Activated CD4-positive, alpha-beta T cell treated with anti-CD3 and anti-CD28 coated beads, Interleukin-2, amount 10 ng/mL, durations not matched to agents 7 days and 5 days (primary cell): ENCODE measurements around the gene DIO1. TPM values are rescaled to one million over a fixed set of nuclear protein-coding genes. Genes with fewer than 3 reads are reported as not detected.

Source experiments
- CTCF ChIA-PET: fragments of 350-600 bp; sonication (Branson Sonifier 250); formaldehyde crosslinking; loops from one replicate; lab custom pipeline; 2021; ENCODE audit warnings: antibody characterized with exemption; lab: Charles Lee
- POLR2A ChIA-PET: fragments of 350-600 bp; sonication (Branson Sonifier 250); formaldehyde crosslinking; loops from one replicate; lab custom pipeline; 2021; ENCODE audit warnings: antibody characterized with exemption; lab: Charles Lee
- DNase-seq: peaks from one replicate; pipeline ENCODE4 v3.0.0-alpha.2; 2020
- H3K27ac Mint-ChIP-seq: one replicate; pipeline ENCODE4 v1.8.0; 2021; ENCODE audit warnings: mild to moderate bottlenecking, moderate library complexity, mixed read lengths
- H3K27me3 Mint-ChIP-seq: one replicate; pipeline ENCODE4 v1.8.0; 2021; ENCODE audit warnings: mixed read lengths
- H3K36me3 Mint-ChIP-seq: one replicate; pipeline ENCODE4 v1.8.0; 2021; ENCODE audit warnings: low read depth, mixed read lengths
- H3K4me1 Mint-ChIP-seq: one replicate; pipeline ENCODE4 v1.8.0; 2021; ENCODE audit warnings: mixed read lengths
- H3K4me3 Mint-ChIP-seq: one replicate; pipeline ENCODE4 v1.8.0; 2021; ENCODE audit warnings: mild to moderate bottlenecking, moderate library complexity, mixed read lengths
- H3K9me3 Mint-ChIP-seq: one replicate; pipeline ENCODE4 v1.8.0; 2021; ENCODE audit warnings: mixed read lengths
- total RNA-seq, 2 experiments: library from RNA; stranded (reverse); gene quantifications; one replicate each; pipeline ENCODE4 v1.2.3, GENCODE V29; 2021

DIO1 gene
- total RNA-seq, 2 experiments from 2014 or later: not detected

DNA sequence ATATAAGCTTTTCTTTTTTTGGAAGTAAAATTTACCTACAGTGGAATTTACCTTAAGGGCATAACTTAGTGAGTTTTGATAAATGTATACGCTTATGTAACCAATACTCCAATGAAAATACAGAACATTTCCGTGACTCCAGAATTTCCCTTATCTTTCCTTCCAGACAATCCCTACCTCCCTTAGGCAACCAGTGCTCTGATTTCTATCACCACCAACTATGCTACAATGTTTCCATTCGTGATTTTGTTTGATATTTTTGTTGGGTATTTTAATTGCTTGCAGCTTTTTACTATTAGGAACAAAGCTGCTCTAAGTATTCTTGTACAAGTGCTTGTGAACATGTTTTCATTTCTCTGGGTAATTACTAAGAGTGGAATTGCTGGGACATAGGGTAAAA, 36.9 kb downstream of the DIO1 start:
- CTCF ChIA-PET: interaction anchor here (0.7 to 0.8 kb wide), 2 partner anchors 11 kb away, joined by 3 read pairs; no protein-coding TSS in a partner anchor
- Mint-ChIP-seq H3K4me1 (no peaks in the 10 kb centered on the region), H3K27me3 (no peaks in the 10 kb centered on the region), H3K27ac (no peak overlapping the region), H3K36me3 (peaks cover 78% of the 10 kb centered on the region), H3K4me3 (no peak overlapping the region), H3K9me3 (peaks cover 12% of the 10 kb centered on the region)
- no peak for DNase-seq
- POLR2A ChIA-PET: no interaction called here

DNA sequence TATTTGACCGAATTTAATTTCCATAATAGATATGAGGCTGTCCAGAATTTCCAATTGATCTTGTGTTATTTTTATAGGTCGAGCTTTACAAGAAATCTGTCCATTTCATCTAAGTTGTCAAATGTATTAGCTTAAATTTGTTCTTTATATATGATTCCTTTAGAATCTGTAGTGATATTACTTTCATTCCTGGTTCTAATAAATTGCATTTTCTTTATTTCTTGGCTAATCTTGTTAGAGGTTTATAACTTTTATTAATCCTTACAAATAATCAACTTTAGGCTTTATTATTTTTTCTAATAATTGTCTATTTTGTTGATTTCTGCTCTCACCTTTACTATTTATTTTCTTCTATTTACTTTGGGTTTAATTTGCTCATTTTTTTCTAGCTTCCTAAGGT, 37.5 kb downstream of the DIO1 start:
- H3K4me3 Mint-ChIP-seq: no peak overlapping the region
- H3K27ac Mint-ChIP-seq: no peak overlapping the region
- peaks cover 80% of the 10 kb centered on the region for H3K36me3 Mint-ChIP-seq
- H3K4me1 Mint-ChIP-seq: no peaks in the 10 kb centered on the region
- ChIA-PET POLR2A (no interaction called here), CTCF (no interaction called here)
- DNase-seq: no peak
- no peaks in the 10 kb centered on the region for H3K27me3 Mint-ChIP-seq
- peaks cover 12% of the 10 kb centered on the region for H3K9me3 Mint-ChIP-seq

DNA sequence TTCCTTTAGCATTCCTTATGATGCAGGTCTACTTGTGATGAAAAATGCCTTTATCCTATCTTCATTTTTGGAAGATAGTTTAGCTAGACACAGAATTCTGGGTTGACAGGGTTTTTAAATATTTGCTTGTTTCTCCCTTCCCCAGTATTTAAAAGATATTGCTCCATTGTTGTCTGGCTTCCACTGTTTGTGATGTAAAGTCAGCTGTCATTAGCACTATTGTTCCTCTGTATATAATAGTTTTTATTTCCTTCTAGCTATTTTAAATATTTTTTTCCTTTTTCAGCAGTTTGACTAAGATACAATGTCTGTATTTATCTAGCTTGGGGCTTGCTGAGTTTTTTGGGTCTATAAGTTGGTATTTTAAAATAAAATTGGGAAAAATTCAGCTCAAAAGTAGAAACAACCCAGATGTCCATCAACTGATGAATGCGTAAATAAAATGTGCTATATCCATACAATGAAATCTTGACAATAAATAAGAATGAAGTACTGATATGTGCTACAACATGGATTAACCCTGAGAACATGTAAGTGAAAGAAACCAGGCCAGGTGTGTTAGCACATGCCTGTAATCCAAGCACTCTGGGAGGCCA, 40.3 kb downstream of the DIO1 start:
- CTCF ChIA-PET: interaction anchor here (0.6 to 1.5 kb wide), 3 partner anchors 10 to 17 kb away, joined by 3 read pairs; partner anchors contain the start of gene IFT25
- Mint-ChIP-seq H3K9me3 (peaks cover 12% of the 10 kb centered on the region), H3K36me3 (peaks cover 79% of the 10 kb centered on the region), H3K27me3 (no peaks in the 10 kb centered on the region), H3K4me3 (no peak overlapping the region), H3K27ac (no peak overlapping the region), H3K4me1 (peaks cover 4% of the 10 kb centered on the region)
- POLR2A ChIA-PET: no interaction called here
- DNase-seq: no peak

DNA sequence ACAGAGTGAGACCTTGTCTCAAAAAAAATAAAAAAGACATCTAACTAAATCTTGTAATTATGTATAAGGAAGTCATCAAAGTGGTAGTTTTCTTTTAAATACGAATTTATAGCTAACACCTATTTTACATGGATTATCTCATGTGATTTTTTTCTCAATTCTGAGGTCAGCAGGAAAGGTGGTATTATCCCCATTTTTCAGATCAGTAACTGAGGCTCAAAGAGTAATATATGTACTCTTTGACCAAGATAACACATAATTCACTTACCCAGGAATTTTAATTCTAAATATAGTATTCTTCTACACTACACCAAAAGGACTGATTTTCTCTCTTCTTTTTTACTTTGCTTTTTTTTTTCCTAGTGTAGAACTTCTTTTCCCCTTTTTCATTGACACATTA, 42.4 kb downstream of the DIO1 start:
- peaks cover 77% of the 10 kb centered on the region for H3K36me3 Mint-ChIP-seq
- CTCF ChIA-PET: interaction anchor here (0.6 to 1.4 kb wide), 3 partner anchors 9 to 377 kb away, joined by 3 to 5 read pairs (median 3); partner anchors contain the start of gene IFT25
- H3K27me3 Mint-ChIP-seq: no peaks in the 10 kb centered on the region

DNA sequence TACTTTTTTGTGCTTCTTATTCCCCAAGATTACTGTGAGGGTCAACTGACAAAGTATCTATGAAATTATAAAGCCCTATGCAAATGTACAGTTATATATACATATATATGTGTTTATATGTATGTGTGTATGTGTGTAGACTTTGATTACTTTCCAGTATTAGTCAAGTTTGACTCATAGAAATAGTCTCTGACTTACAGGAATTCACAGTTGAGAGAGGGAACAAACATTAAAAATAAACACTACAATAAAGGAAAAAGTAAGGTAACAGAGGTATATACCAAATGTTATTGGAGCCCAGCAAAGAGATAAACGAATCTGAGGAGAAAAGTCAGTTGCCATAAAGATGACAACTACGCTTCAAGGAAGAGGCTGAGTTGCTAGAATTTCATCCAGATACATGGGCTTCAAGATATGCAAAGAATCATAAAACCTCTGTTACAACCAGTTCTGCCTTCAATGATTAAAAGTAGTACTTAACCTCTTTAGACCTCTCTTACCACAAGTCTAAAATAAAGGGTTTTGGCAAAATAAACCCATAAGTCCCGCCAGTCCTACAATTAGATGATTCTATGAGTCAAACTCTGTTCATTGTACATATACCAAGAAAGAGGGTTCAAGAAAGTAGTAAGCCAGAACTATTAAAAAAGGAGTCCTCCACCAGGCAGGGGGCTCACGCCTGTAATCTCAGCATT, 44.3 kb downstream of the DIO1 start:
- Mint-ChIP-seq H3K27me3 (no peaks in the 10 kb centered on the region), H3K4me3 (no peak overlapping the region), H3K4me1 (peaks cover 23% of the 10 kb centered on the region), H3K27ac (no peak overlapping the region), H3K9me3 (peaks cover 10% of the 10 kb centered on the region), H3K36me3 (peaks cover 72% of the 10 kb centered on the region)
- ChIA-PET POLR2A (no interaction called here), CTCF (interaction anchor here (0.9 to 1.0 kb wide), 2 partner anchors 10 to 38 kb away, joined by 3 read pairs; no protein-coding TSS in a partner anchor)
- no peak for DNase-seq

More for the DNA sequence above, 42.4 kb downstream of the DIO1 start:
- DNase-seq: no peak
- H3K9me3 Mint-ChIP-seq: peaks cover 12% of the 10 kb centered on the region
- H3K27ac Mint-ChIP-seq: peak overlapping the region; percentile 6
- H3K4me1 Mint-ChIP-seq: peaks cover 10% of the 10 kb centered on the region
- POLR2A ChIA-PET: interaction anchor here (0.7 kb wide), 1 partner anchor 40 kb away, joined by 4 read pairs; no protein-coding TSS in a partner anchor
- H3K4me3 Mint-ChIP-seq: no peak overlapping the region

DNA sequence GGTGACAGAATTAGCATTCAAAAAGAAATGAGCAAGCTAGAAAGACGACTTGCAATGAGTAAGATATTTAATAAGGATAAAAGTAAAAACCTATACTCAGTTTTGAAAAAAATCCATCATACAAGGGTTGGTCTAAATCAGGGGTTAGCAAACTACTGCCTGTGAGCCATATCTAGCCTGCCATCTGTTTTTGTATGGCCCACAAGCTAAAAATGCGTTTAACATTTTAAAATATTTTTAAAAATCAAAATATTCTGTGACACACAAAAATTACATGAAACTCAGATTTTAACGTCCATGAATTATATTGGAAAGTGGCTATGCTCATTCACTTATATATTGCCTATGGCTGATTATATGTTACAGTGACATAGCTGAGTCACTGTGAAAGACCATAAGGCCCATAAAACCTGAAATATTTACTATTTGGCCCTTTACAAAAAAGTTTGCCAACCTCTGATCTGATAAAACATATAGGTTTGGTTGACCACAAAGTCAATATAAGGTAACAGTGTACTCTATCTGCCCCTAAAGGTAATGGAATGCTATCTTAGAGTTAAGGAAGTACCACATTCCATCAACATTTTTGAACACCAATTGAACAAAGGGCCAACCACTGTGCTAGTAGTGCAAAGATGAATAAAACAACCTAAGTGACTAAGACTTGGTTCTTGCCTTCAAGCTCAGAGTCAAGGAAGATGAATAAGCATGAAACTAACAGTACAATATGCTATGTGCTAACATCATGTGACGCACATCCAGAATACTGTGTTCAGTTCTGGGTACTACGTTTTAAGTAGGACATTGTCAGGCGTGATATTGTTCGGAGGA, 48.4 kb downstream of the DIO1 start:
- no peak overlapping the region for H3K4me3 Mint-ChIP-seq

DNA sequence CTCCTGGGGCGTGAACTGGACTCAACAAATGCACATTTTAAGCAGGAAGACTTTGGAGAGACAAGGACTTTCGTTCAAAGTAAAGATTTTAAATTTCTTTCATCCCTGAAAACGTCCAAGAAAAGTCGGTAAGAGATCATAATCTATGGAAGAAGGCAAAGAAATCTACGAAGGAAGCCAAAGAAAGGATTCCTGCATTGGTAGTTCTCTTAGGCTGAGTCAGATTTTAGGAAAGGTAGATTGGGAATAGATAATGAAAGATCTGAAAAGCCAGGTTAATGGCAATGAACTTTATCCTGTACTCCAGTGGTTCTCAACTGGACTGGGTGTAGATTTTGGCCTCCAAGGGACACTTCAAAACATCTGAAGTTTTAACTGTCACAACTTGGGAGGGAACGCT, 49.1 kb downstream of the DIO1 start:
- no peak for DNase-seq
- no peak overlapping the region for H3K27ac Mint-ChIP-seq
- ChIA-PET CTCF (interaction anchor here (1.5 to 3.7 kb wide), 2 partner anchors 13 to 18 kb away, joined by 3 to 13 read pairs; no protein-coding TSS in a partner anchor), POLR2A (no interaction called here)
- H3K9me3 Mint-ChIP-seq: no peaks in the 10 kb centered on the region
- no peak overlapping the region for H3K4me3 Mint-ChIP-seq
- no peaks in the 10 kb centered on the region for H3K27me3 Mint-ChIP-seq
- peaks cover 39% of the 10 kb centered on the region for H3K36me3 Mint-ChIP-seq
- H3K4me1 Mint-ChIP-seq: peaks cover 54% of the 10 kb centered on the region

More for the DNA sequence above, 48.4 kb downstream of the DIO1 start:
- ChIA-PET CTCF (interaction anchor here (1.1 to 3.7 kb wide), 4 partner anchors 12 to 52 kb away, joined by 3 to 13 read pairs (median 4); partner anchors contain the start of gene YIPF1), POLR2A (no interaction called here)
- H3K9me3 Mint-ChIP-seq: no peaks in the 10 kb centered on the region
- no peak overlapping the region for H3K27ac Mint-ChIP-seq
- peaks cover 46% of the 10 kb centered on the region for H3K36me3 Mint-ChIP-seq
- DNase-seq: no peak
- peaks cover 48% of the 10 kb centered on the region for H3K4me1 Mint-ChIP-seq
- no peaks in the 10 kb centered on the region for H3K27me3 Mint-ChIP-seq

DNA sequence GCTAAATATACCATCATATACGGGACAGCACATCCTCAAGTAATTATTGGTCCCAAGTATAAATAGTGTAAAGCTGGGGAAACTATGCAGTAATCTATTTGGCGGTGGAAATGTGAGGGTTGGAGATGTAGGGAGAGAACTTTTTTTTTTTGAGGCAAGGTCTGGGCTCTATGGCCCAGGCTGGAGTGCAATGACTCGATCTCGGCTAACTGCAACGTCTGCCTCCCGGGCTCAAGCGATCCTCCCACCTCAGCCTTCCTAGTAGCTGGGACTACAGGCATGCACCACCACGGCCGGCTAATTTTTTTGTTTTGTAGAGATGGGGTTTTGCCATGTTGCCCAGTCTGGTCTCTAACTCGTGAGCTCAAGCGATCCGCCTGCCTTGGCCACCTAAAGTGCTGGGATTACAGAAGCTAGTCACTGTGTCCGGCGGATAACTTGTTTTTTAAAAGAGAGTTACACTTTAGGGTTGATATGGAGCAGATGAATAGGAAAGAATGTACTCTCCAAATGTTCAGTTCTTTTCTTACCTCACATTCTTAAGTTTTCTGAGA, 49.6 kb downstream of the DIO1 start:
- Mint-ChIP-seq H3K4me3 (peak overlapping the region; percentile 98), H3K27ac (peak overlapping the region; percentile 39), H3K4me1 (peaks cover 57% of the 10 kb centered on the region), H3K27me3 (no peaks in the 10 kb centered on the region), H3K36me3 (peaks cover 35% of the 10 kb centered on the region), H3K9me3 (no peaks in the 10 kb centered on the region)
- POLR2A ChIA-PET: no interaction called here
- CTCF ChIA-PET: interaction anchor here (0.9 to 3.7 kb wide), 2 partner anchors 19 to 156 kb away, joined by 3 to 13 read pairs; no protein-coding TSS in a partner anchor
- DNase-seq: no peak

DNA sequence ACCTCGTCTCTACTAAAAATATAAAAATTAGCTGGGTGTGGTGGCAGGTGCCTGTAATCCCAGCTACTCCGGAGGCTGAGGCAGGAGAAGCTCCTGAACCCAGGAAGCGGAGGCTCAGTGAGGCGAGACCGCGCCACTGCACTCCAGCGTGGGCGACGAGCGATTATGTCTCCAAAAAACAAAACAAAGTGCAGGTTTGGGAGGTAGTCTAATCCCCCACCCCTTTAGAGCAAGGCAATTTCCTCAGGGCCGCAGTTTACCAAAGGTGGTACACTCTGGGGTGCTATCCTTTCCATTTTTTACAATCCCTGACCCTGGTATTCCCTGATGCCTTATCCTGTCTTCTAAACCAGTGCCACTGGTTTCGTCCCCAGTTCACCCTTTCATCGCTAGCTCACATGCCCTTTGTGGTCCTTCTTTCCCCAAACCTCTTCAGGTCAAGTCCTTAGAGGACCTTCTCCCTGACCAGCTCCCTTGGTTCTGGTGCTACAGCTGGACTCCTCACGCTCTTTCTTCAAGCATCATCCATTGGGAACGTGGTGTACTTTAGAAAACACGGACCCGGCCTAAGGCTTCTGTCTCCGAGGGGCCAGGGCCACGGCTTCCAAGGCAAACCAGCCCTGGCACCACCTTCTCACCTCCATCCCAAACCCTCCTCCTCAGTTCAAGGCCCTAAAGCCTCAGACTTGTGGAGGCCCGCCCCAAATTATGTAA, 50.6 kb downstream of the DIO1 start:
- Mint-ChIP-seq H3K4me3 (peak overlapping the region; percentile 98), H3K27me3 (no peaks in the 10 kb centered on the region), H3K27ac (peak overlapping the region; percentile 97), H3K36me3 (peaks cover 27% of the 10 kb centered on the region), H3K9me3 (no peaks in the 10 kb centered on the region), H3K4me1 (peaks cover 56% of the 10 kb centered on the region)
- ChIA-PET POLR2A (no interaction called here), CTCF (interaction anchor here (0.9 to 3.7 kb wide), 5 partner anchors 8 to 157 kb away, joined by 3 to 13 read pairs (median 3); no protein-coding TSS in a partner anchor)
- no peak for DNase-seq

DNA sequence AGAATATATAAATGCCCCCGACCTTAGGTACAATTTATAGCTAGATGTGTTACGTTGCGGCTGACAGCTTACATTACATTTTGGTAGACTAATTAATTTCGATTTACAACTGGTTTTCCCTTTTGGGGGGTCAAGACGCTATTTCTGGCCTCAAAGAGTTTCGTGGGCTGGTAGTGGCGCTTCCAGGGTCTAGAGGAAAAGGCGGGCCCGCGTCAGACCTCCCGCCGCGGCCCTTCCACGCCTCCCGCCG, 51.1 kb downstream of the DIO1 start:
- peak overlapping the region; percentile 98 for H3K4me3 Mint-ChIP-seq

DNA sequence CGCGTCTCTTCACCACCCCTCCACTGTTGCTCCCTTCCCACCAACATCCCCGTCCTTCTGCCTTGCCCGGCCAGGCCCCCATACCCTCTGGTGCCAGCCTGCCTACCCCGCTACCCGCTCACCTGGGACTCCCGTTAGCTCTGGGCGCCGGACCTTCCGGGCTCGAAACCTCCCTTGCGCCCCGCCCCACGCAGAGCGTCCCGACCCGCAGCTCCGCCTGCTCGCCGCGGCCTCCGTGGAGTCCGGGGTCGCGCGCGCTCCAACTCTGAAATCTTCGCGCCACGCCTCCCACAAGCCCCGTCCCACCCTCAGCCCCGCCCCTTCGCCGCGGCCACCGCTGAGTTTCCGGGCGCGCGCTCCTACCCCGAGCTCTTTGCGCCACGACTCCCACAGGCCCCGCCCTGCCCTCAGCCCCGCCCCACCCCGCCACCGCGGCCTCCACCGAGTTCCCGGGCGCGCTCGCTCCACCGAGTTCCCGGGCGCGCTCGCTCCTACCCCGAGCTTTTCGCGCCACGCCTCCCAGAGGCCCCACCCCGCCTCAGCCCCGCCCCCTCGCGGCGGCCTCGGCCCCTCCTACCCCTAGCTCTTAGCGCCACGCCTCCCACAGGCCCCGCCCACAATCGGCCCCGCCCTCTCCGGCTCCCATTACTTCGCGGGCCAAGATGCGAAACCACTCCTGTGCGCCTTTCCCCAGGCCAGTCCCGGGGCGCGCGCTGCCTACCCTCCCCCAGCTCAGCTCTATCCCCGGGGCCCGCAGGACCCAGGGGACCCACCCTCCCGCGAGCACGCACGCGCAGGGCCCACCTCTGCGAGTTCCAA, 51.7 kb downstream of the DIO1 start, which contains the start of gene IFT25:
Gene IFT25 (minus strand): TSS at position 267 of the 819 bp plus-strand sequence. CDS start 5,617 bp downstream, outside the sequence.
- POLR2A ChIA-PET: interaction anchor here (0.5 to 0.7 kb wide), 3 partner anchors 56 to 108 kb away, joined by 3 to 4 read pairs (median 3); partner anchors contain the start of genes NDC1 and YIPF1
- Mint-ChIP-seq H3K4me1 (peaks cover 52% of the 10 kb centered on the region), H3K27ac (peak within 1 kb of the TSS; percentile 97), H3K36me3 (peaks cover 21% of the 10 kb centered on the region), H3K9me3 (no peaks in the 10 kb centered on the region), H3K27me3 (no peaks in the 10 kb centered on the region), H3K4me3 (peak within 1 kb of the TSS; percentile 98)
- peak; percentile 96 for DNase-seq
- CTCF ChIA-PET: interaction anchor here (0.6 to 3.7 kb wide), 6 partner anchors 9 to 98 kb away, joined by 3 to 13 read pairs (median 3); no protein-coding TSS in a partner anchor

More for the DNA sequence above, 51.1 kb downstream of the DIO1 start:
- POLR2A ChIA-PET: interaction anchor here (0.5 kb wide), 1 partner anchor 71 kb away, joined by 3 read pairs; no protein-coding TSS in a partner anchor
- Mint-ChIP-seq H3K36me3 (peaks cover 23% of the 10 kb centered on the region), H3K27me3 (no peaks in the 10 kb centered on the region), H3K4me1 (peaks cover 54% of the 10 kb centered on the region), H3K9me3 (no peaks in the 10 kb centered on the region), H3K27ac (peak overlapping the region; percentile 97)
- DNase-seq: no peak
- CTCF ChIA-PET: interaction anchor here (1.3 to 3.7 kb wide), 4 partner anchors 9 to 25 kb away, joined by 3 to 13 read pairs (median 3); no protein-coding TSS in a partner anchor
